IPS-20b (cell line): ENCODE results near the gene PGR.

Experiments used
- H3K27ac ChIP-seq: one replicate; pipeline ENCODE4 v1.5.1; 2013; ENCODE audit warnings: low read length
- H3K27me3 ChIP-seq: 2 replicates; pipeline ENCODE4 v1.6.1; 2013; ENCODE audit warnings: mild to moderate bottlenecking, low read length, inconsistent platforms; ENCODE audit not compliant: insufficient read depth
- H3K36me3 ChIP-seq: 2 replicates; pipeline ENCODE4 v1.6.1; 2013; ENCODE audit warnings: low read depth, mild to moderate bottlenecking, inconsistent platforms, low read length, moderate library complexity; ENCODE audit not compliant: insufficient read depth
- H3K4me1 ChIP-seq: 2 replicates; pipeline ENCODE4 v1.6.1; 2013; ENCODE audit warnings: mild to moderate bottlenecking, control low read depth, inconsistent platforms, low read length, moderate library complexity; ENCODE audit not compliant: insufficient read depth
- H3K4me3 ChIP-seq: 2 replicates; pipeline ENCODE4 v1.5.1; 2013; ENCODE audit warnings: mild to moderate bottlenecking, low read length, inconsistent platforms
- H3K9ac ChIP-seq: 2 replicates; pipeline ENCODE4 v1.6.1; 2013; ENCODE audit warnings: low read depth, mild to moderate bottlenecking, inconsistent platforms, low read length, moderate library complexity
- H3K9me3 ChIP-seq: 2 replicates; pipeline ENCODE4 v1.6.1; 2013; ENCODE audit warnings: mild to moderate bottlenecking, low read depth, low read length, inconsistent platforms; ENCODE audit not compliant: insufficient read depth

Gene PGR

DNA sequence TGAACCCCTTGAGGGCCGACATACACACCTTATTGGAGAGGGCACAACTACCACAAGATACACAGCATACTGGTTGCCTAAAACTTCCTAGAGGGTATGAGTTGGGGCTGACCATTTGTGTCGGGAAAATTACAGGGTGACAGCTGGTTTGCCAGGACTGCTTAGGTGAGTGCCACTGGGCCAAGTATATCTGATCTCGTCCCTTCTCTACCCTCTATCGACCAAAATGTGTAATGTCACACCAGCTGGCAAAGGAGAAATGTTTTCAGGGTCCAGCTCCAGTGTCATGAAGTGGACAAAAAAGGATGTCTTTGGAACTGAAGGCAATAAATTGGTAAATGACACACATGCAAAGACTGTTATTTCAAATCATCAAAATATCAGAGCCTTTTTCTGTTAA lies 126.1 kb downstream of the PGR start:
- H3K4me3 ChIP-seq, result no peak overlapping the region
- no peak overlapping the region for H3K27ac ChIP-seq
- no peaks in the 10 kb centered on the region for H3K36me3 ChIP-seq
- no peaks in the 10 kb centered on the region for H3K27me3 ChIP-seq
- H3K9ac ChIP-seq, result no peak overlapping the region
- no peaks in the 10 kb centered on the region for H3K9me3 ChIP-seq
- no peaks in the 10 kb centered on the region for H3K4me1 ChIP-seq

DNA sequence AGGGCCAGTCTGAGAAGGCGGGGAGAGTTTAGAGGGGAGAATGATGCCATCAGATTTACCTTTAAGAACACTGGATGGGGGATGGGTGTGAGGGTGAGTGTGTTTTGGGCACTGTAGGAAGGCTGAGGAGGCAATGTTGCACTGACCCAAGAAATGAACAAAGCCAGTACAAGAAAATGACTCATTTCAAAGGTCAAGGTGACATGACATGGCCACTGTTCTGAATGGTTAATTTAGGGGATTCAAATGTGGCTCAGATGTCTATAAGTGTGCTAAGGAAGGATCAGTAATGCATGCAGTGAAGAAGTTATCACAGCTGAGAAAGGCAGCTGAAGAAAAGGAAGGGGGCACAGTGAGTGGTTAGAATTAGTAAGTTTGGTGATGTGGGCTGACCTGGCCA lies 129.9 kb downstream of the PGR start:
- H3K9ac ChIP-seq, result no peak overlapping the region
- H3K4me3 ChIP-seq, result no peak overlapping the region
- no peaks in the 10 kb centered on the region for H3K4me1 ChIP-seq
- no peak overlapping the region for H3K27ac ChIP-seq
- H3K36me3 ChIP-seq, result no peaks in the 10 kb centered on the region
- H3K27me3 ChIP-seq, result no peaks in the 10 kb centered on the region
- H3K9me3 ChIP-seq, result no peaks in the 10 kb centered on the region

DNA sequence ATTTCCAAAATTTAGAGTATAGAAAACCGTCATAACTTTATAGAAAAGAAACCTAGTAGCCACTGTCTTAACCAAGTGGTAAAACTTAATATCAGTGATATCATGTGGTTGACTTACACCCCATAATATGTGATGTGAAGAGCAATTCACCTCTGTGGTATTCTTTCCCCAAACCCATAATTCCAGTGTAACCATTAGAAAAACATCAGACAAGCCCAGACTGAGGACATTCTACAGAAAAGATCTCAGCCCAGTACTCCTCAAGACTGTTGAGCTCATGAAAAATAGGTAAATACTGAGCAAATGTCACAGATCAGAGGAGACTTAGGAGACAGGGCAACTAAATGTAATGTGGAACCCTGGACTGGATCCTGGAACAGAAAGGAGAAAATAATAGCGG lies 134.6 kb downstream of the PGR start:
- Histone ChIP-seq H3K4me3 (no peak overlapping the region), H3K9ac (no peak overlapping the region), H3K4me1 (no peaks in the 10 kb centered on the region), H3K36me3 (no peaks in the 10 kb centered on the region), H3K9me3 (no peaks in the 10 kb centered on the region), H3K27me3 (no peaks in the 10 kb centered on the region), H3K27ac (no peak overlapping the region)

DNA sequence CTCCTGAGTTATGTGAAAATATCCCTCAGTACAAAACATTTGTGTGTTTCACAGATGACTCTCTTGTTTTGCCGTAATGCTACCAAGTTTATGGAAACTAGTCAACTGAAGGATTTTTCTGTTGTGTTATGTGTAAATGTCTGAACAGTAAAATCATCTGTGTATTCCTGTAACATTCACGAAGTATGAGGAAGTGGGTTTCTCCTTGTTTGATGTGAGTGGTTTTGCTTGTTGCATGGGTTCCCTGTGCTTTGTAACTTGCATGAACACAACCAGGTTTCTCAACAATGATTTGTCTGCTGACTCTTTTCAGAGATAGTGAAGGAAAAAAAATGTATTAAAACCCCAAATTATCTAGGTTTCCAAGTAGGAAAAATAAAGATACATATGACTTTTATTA lies 138.1 kb downstream of the PGR start:
- Histone ChIP-seq H3K4me1 (no peaks in the 10 kb centered on the region), H3K9ac (no peak overlapping the region), H3K36me3 (no peaks in the 10 kb centered on the region), H3K9me3 (no peaks in the 10 kb centered on the region), H3K27ac (no peak overlapping the region), H3K27me3 (no peaks in the 10 kb centered on the region), H3K4me3 (no peak overlapping the region)

DNA sequence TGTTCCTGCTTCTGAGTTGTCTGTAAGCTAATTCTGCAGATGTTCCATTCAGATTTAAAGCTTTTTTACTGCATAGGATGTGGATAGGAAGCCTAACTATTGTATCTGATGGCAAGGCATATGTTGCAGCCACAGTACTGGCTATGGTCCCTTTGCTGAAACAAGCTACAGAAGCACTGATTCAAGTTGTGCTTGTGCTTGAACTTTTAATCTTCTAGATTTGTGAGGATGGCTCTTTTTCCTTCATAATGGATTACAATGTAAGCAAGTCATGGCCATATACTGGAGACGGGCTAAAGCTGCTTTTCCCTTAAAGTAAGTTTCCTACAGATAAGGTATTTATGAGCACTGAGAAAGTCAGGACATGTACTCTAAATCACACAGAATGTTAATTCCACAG lies 138.7 kb downstream of the PGR start:
- Histone ChIP-seq H3K9ac (no peak overlapping the region), H3K36me3 (no peaks in the 10 kb centered on the region), H3K27me3 (no peaks in the 10 kb centered on the region), H3K27ac (no peak overlapping the region), H3K9me3 (no peaks in the 10 kb centered on the region), H3K4me1 (no peaks in the 10 kb centered on the region), H3K4me3 (no peak overlapping the region)

DNA sequence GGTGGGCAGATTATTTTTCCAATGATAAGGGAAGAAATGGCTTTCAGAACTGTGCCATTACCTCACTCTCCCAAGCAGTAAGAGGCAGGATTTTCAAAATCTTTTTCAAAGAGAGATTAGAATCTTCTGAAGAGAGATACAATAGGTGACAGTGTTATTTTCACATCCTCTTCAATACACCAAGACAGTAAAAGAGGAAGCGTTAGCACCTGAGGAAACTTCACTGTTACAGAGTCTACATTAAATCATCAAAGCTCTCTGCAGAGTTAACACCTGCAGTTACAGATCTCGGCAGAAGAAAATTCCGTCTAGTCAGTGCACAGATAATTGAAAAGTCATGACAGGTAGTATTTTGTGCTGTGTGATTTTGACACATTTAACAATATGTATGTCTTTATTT lies 144.9 kb downstream of the PGR start:
- Histone ChIP-seq H3K9me3 (no peaks in the 10 kb centered on the region), H3K4me1 (no peaks in the 10 kb centered on the region), H3K27ac (no peak overlapping the region), H3K9ac (no peak overlapping the region), H3K36me3 (no peaks in the 10 kb centered on the region), H3K27me3 (peaks cover 5% of the 10 kb centered on the region; the same call in 1 of the 2 replicates), H3K4me3 (no peak overlapping the region)

DNA sequence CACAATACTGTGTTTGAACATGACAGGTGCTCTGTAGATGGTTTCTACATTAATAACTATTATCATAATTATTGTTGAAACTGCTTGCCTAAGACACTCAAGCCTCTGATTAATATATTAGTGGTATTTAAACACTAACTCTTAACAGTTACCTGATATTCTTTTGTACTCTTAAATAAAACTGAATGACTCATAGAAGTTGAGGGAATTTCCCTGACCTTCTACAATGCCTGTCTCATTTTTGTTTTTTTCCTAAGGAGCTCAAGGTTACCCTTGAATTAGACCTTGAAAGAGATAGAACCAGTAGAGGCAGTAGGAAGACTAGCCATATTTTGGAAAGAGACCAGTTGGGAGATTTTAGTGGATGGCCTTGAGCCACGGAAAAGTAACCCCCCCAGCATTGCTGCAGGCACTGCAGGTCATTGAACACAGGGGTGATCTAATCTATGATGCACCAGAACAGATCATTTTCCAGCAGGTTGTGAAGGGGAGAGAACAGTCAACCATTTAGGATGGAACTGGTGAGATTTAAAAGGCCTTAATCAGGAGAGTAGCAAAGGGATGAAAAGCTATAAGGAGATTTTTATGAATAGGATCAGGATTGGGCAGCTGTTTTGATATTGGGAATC lies 148.3 kb downstream of the PGR start:
- H3K27me3 ChIP-seq, result peaks cover 37% of the 10 kb centered on the region
- H3K9ac ChIP-seq, result no peak overlapping the region
- H3K9me3 ChIP-seq, result no peaks in the 10 kb centered on the region

DNA sequence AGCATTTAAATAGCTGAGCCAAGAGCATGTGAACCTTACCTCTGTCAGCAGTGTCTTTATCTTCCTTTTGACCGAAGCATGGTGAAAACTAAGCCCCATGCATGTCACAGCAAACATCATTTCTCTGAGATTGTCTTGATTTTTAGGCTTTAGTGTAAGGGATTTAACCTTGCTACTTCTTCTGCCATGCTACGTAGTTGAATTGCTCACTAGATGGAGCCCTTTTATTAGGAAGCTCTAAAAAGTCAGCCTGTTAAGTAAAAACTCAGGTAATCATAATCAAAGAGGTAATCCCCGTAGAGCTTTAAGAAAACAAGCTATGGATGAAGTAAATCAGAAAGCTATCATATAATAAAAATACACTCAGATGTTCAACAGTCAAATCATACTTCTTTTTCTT lies 149.5 kb downstream of the PGR start:
- peaks cover 47% of the 10 kb centered on the region for H3K27me3 ChIP-seq
- no peak overlapping the region for H3K27ac ChIP-seq
- peaks cover 11% of the 10 kb centered on the region; the same call in 1 of the 2 replicates for H3K4me1 ChIP-seq
- H3K4me3 ChIP-seq, result no peak overlapping the region
- H3K9me3 ChIP-seq, result no peaks in the 10 kb centered on the region
- peaks cover 27% of the 10 kb centered on the region for H3K36me3 ChIP-seq
- H3K9ac ChIP-seq, result no peak overlapping the region

More for the DNA sequence above, 148.3 kb downstream of the PGR start:
- Histone ChIP-seq H3K4me3 (no peak overlapping the region), H3K4me1 (peaks cover 11% of the 10 kb centered on the region; the same call in 1 of the 2 replicates), H3K36me3 (peaks cover 18% of the 10 kb centered on the region), H3K27ac (no peak overlapping the region)
